SU-DHL-6 (cell line): Measurements from ENCODE around the gene PTGES.

Experiments
- H2AFZ ChIP-seq: fragments of 200-600 bp; sonication (generic); 2 replicates; pipeline ENCODE4 v1.6.1; 2014; ENCODE audit warnings: low read depth, mild to moderate bottlenecking, moderate library complexity, mixed read lengths, antibody characterized with exemption, low read length; ENCODE audit not compliant: severe bottlenecking
- H3F3A ChIP-seq: fragments of 200-600 bp; shearing (Covaris generic); 2 replicates; pipeline ENCODE4 v1.6.0; 2016; ENCODE audit warnings: antibody characterized with exemption, mild to moderate bottlenecking; ENCODE audit not compliant: insufficient read depth
- H3K27ac ChIP-seq: fragments of 200-600 bp; sonication (generic); 2 replicates; pipeline ENCODE4 v1.5.1; 2016; ENCODE audit warnings: low read depth, mild to moderate bottlenecking, low read length, moderate library complexity, mixed read lengths
- H3K27me3 ChIP-seq: fragments of 200-600 bp; sonication (generic), shearing (Covaris generic); 2 replicates; pipeline ENCODE4 v1.6.0; 2014; ENCODE audit warnings: mild to moderate bottlenecking, low read length
- H3K36me3 ChIP-seq: fragments of 200-600 bp; sonication (generic); 2 replicates; pipeline ENCODE4 v1.6.1; 2014; ENCODE audit warnings: mild to moderate bottlenecking, low read length, mixed read lengths
- H3K4me2 ChIP-seq: fragments of 300-600, 200-600 bp; shearing (Covaris generic), sonication (generic); 2 replicates; pipeline ENCODE4 v1.6.0; 2014; ENCODE audit warnings: low read length, low read depth, mild to moderate bottlenecking; ENCODE audit not compliant: poor library complexity, severe bottlenecking
- H3K4me3 ChIP-seq: fragments of 200-600 bp; sonication (generic); 2 replicates; pipeline ENCODE4 v1.5.1; 2014; ENCODE audit warnings: antibody characterized with exemption, low read length, mild to moderate bottlenecking, mixed read lengths; ENCODE audit not compliant: insufficient read depth, poor library complexity, severe bottlenecking
- H3K79me2 ChIP-seq: fragments of 200-600 bp; sonication (generic); 2 replicates; pipeline ENCODE4 v1.6.1; 2014; ENCODE audit warnings: mild to moderate bottlenecking, low read length, moderate library complexity; ENCODE audit not compliant: insufficient read depth
- H3K9ac ChIP-seq: fragments of 200-600 bp; sonication (generic); 2 replicates; pipeline ENCODE4 v1.7.0; 2014; ENCODE audit warnings: mild to moderate bottlenecking, low read length
- H3K9me2 ChIP-seq: fragments of 200-600 bp; sonication (generic); replicated peaks from 2 replicates; pipeline ENCODE4 v1.6.1; 2014; ENCODE audit warnings: low read length; ENCODE audit not compliant: insufficient read depth
- H3K9me3 ChIP-seq: fragments of 200-600 bp; sonication (generic); 2 replicates; pipeline ENCODE4 v1.6.1; 2014; ENCODE audit warnings: low read length, mixed read lengths; ENCODE audit not compliant: insufficient read depth
- H4K20me1 ChIP-seq: fragments of 200-600 bp; sonication (generic); 2 replicates; pipeline ENCODE4 v1.6.1; 2014; ENCODE audit warnings: low read depth, mild to moderate bottlenecking, antibody characterized with exemption, low read length, moderate library complexity, mixed read lengths
- EZH2phosphoT487 ChIP-seq: fragments of 200-600 bp; sonication (generic), shearing (Covaris generic); conservative IDR thresholded peaks from 2 replicates; pipeline ENCODE4 v1.6.1; 2018; ENCODE audit warnings: mild to moderate bottlenecking, antibody characterized with exemption, low read length, moderate library complexity, mixed read lengths
- TF ChIP-seq, protein P1 (sequence below): fragments of 200-600 bp; sonication (generic); IDR thresholded peaks from one replicate; pipeline ENCODE4 v1.5.1; 2017; ENCODE audit warnings: antibody characterized with exemption, mild to moderate bottlenecking, low read length, moderate library complexity; ENCODE audit not compliant: insufficient read depth, poor library complexity, severe bottlenecking

Gene PTGES

DNA sequence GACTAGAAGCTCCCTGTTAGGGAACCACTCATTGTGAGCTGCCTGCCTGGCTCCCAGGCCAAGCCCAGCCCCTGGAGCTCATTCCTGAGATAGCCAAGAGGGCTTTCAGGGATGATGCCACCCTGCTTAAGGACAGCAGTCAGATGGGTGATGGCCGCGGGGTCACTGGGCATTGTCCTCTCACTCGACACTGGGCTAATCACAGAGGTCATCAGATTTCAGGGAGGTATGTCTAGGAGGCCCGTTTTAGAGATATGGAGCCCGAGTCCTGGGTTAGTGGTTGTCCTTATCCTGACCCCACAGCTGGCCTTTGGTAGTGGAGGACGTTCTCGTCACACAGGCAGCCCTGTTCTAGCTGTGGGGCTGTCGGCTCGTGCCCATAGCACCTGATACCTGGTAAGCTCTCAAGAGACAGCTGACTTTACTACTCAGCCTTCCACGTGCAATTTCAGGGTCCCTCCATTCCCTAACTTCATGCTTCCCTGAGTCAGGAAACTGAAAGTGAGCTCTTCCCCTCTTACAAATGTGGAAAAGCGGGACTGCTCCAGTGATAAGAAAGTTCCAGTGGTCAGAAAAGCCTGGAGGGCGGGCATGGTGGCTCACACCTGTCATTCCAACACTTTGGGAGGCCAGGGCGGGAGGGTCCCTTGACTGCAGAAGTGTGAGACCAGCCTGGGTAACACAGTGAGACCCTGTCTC, 7.1 kb upstream of the PTGES start:
- no peak overlapping the region for H3K9ac ChIP-seq
- no peaks in the 10 kb centered on the region for H3K79me2 ChIP-seq
- TF ChIP-seq, protein P1, sequence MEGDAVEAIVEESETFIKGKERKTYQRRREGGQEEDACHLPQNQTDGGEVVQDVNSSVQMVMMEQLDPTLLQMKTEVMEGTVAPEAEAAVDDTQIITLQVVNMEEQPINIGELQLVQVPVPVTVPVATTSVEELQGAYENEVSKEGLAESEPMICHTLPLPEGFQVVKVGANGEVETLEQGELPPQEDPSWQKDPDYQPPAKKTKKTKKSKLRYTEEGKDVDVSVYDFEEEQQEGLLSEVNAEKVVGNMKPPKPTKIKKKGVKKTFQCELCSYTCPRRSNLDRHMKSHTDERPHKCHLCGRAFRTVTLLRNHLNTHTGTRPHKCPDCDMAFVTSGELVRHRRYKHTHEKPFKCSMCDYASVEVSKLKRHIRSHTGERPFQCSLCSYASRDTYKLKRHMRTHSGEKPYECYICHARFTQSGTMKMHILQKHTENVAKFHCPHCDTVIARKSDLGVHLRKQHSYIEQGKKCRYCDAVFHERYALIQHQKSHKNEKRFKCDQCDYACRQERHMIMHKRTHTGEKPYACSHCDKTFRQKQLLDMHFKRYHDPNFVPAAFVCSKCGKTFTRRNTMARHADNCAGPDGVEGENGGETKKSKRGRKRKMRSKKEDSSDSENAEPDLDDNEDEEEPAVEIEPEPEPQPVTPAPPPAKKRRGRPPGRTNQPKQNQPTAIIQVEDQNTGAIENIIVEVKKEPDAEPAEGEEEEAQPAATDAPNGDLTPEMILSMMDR, result no peak
- TF ChIP-seq EZH2phosphoT487, result no peak
- H3K27ac ChIP-seq, result no peak overlapping the region
- H3K4me2 ChIP-seq, result no peak overlapping the region
- H3K27me3 ChIP-seq, result no peaks in the 10 kb centered on the region
- no peaks in the 10 kb centered on the region for H3F3A ChIP-seq
- H3K36me3 ChIP-seq, result no peaks in the 10 kb centered on the region
- no peak overlapping the region for H3K4me3 ChIP-seq
- H3K9me3 ChIP-seq, result no peaks in the 10 kb centered on the region
- H4K20me1 ChIP-seq, result no peaks in the 10 kb centered on the region
- no peak overlapping the region for H2AFZ ChIP-seq
- H3K9me2 ChIP-seq, result no peaks in the 10 kb centered on the region

DNA sequence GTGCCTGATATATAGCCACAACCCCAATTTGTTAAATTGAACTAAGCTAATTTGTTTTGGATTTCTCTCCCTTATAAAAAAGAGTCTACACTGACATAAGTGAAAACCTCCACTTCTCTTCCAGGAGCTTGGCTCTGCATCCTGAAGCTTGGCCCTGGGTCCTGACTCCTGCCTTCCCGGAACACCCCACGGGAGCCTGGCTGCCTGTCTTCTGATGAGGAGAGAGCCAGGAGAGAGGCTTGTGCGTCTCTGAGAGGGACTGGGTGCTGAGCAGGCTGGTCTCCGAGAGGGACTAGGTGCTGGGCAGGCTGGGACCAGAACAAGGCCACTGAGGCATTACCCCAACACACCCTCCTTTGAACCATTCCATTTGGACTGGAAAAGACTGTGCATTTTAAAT, 6.5 kb upstream of the PTGES start:
- no peaks in the 10 kb centered on the region for H3K27me3 ChIP-seq
- TF ChIP-seq, protein P1, result no peak
- H3K9me2 ChIP-seq, result no peaks in the 10 kb centered on the region

DNA sequence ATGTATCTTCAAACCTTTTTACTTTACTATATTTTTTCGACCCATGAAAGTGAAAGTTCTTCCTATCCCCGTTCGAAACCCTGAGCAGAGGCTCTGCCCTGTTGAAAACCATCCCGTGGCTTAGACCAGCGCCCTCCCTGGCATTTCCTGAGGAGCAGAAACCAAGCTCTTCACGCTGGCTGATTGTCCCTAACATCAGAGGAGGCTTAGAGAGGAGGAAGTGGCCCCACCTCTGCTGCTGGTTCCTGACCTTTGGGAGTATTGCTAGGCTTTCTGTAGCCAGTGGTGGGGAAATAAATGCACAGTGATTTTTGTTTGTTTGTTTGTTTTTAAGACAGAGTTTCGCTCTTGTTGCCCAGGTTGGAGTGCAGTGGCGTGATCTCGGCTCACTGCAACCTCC, 4.2 kb upstream of the PTGES start:
- Histone ChIP-seq H3K4me2 (no peak overlapping the region), H3K79me2 (no peaks in the 10 kb centered on the region), H3K9me3 (no peaks in the 10 kb centered on the region), H2AFZ (no peak overlapping the region), H3K27ac (no peak overlapping the region), H3K4me3 (no peak overlapping the region), H3K27me3 (no peaks in the 10 kb centered on the region), H3K36me3 (no peaks in the 10 kb centered on the region), H3F3A (no peaks in the 10 kb centered on the region), H3K9me2 (no peaks in the 10 kb centered on the region), H3K9ac (no peak overlapping the region), H4K20me1 (no peaks in the 10 kb centered on the region)
- TF ChIP-seq EZH2phosphoT487, result no peak
- TF ChIP-seq, protein P1, result no peak

More for the DNA sequence above, 6.5 kb upstream of the PTGES start:
- Histone ChIP-seq H3K27ac (no peak overlapping the region), H3K4me3 (no peak overlapping the region), H3F3A (no peaks in the 10 kb centered on the region), H3K36me3 (no peaks in the 10 kb centered on the region), H3K9ac (no peak overlapping the region), H2AFZ (no peak overlapping the region), H4K20me1 (no peaks in the 10 kb centered on the region), H3K4me2 (no peak overlapping the region), H3K9me3 (no peaks in the 10 kb centered on the region), H3K79me2 (no peaks in the 10 kb centered on the region)
